A549 (cell line): Measurements from ENCODE around the gene FAM107A. TPM values are rescaled to one million over a fixed set of nuclear protein-coding genes. Genes with fewer than 3 reads are reported as not detected.

Source experiments
- ATAC-seq, 2 experiments: fragments of 200-7000 bp in 1 of 2; fragments of >200 bp in 1 of 2; cut with Nextera tagmentation in 1 of 2; cut with Tn5 transposase in 1 of 2; 3 replicates each; pipeline versions ENCODE4 v1.8.0 to v1.9.1; 2018 to 2020; ENCODE audit warnings: mild to moderate bottlenecking in 1 of 2, moderate library complexity in 1 of 2
- CTCF ChIA-PET: fragments of 300-600 bp; sonication (Branson Sonifier 250); formaldehyde crosslinking; extraction: SDS; loops from one replicate; lab custom pipeline; 2021; ENCODE audit warnings: antibody characterized with exemption, inconsistent platforms; lab: Yijun Ruan, JAX
- POLR2A ChIA-PET: fragments of 350-600 bp; formaldehyde crosslinking; extraction: SDS; loops from one replicate; lab custom pipeline; 2021; ENCODE audit warnings: antibody characterized with exemption, inconsistent platforms; lab: Yijun Ruan, JAX
- DNase-seq, 2 experiments: peaks; one replicate each; pipeline versions ENCODE4 v3.0.0 to v3.0.0-alpha.2; 2011 to 2016; ENCODE audit warnings: low read depth in 1 of 2, low spot score in 1 of 2
- FAIRE-seq: peaks from 2 replicates; lab custom pipeline; 2011; peaks lifted over from hg19 to GRCh38; lab: Jason Lieb, UNC
- H3K27ac ChIP-seq, 2 experiments: fragments of >200 bp; sonication (Bioruptor Twin); formaldehyde crosslinking; 3 replicates each; pipeline ENCODE4 v1.5.1; 2016 to 2017
- H3K4me1 ChIP-seq: fragments of >200 bp; sonication (Bioruptor Twin); formaldehyde crosslinking; 3 replicates; pipeline ENCODE4 v1.6.1; 2016
- H3K4me2 ChIP-seq: fragments of >200 bp; sonication (Bioruptor Twin); formaldehyde crosslinking; 3 replicates; pipeline ENCODE4 v1.6.1; 2016
- H3K4me3 ChIP-seq: fragments of >200 bp; sonication (Bioruptor Twin); formaldehyde crosslinking; 3 replicates; pipeline ENCODE4 v1.5.1; 2016
- H3K9me3 ChIP-seq: fragments of >200 bp; sonication (Bioruptor Twin); formaldehyde crosslinking; 3 replicates; pipeline ENCODE4 v1.6.1; 2016
- ATOH8 ChIP-seq: fragments of 250-450 bp; sonication (Bioruptor Pico); IDR thresholded peaks from 2 replicates; pipeline ENCODE4 v1.5.0; 2020; ENCODE audit warnings: low read depth, mild to moderate bottlenecking, moderate library complexity
- BHLHE40 ChIP-seq: IDR thresholded peaks from 2 replicates; pipeline ENCODE4 v1.6.1; 2012; ENCODE audit warnings: low read depth, low read length, inconsistent platforms
- CBX8 ChIP-seq: fragments of 200-600 bp; sonication (generic); IDR thresholded peaks from 2 replicates; pipeline ENCODE4 v1.6.1; 2016
- CEBPB ChIP-seq, 2 experiments: fragments of >200 bp in 1 of 2; sonication (Bioruptor Twin) in 1 of 2; formaldehyde crosslinking in 1 of 2; IDR thresholded peaks; 2 replicates each; pipeline ENCODE4 v1.6.1; 2012 to 2016
- CHD2 ChIP-seq: fragments of 150-350 bp; IDR thresholded peaks from 2 replicates; pipeline ENCODE4 v1.6.1; 2014; ENCODE audit warnings: low read length; ENCODE audit not compliant: partially characterized antibody
- CTCF ChIP-seq: fragments of >200 bp; sonication (Bioruptor Twin); formaldehyde crosslinking; IDR thresholded peaks from 3 replicates; pipeline ENCODE4 v1.5.1; 2016
- ESRRA ChIP-seq: fragments of 150-350 bp; IDR thresholded peaks from 2 replicates; pipeline ENCODE4 v1.6.1; 2014; ENCODE audit warnings: mild to moderate bottlenecking, low read length, borderline replicate concordance
- GATA3 ChIP-seq: IDR thresholded peaks from 2 replicates; pipeline ENCODE4 v1.6.1; 2012; ENCODE audit warnings: borderline replicate concordance
- HOXA7 ChIP-seq: fragments of 250-450 bp; sonication (Bioruptor Pico); IDR thresholded peaks from 2 replicates; pipeline ENCODE4 v1.5.0; 2020; ENCODE audit warnings: mild to moderate bottlenecking, moderate library complexity
- JUN ChIP-seq, 2 experiments: fragments of >200 bp; sonication (Bioruptor Twin); formaldehyde crosslinking; IDR thresholded peaks; 2 replicates in 1 of 2; 3 replicates in 1 of 2; pipeline ENCODE4 v1.6.1; 2016 to 2017
- JUNB ChIP-seq: fragments of >200 bp; sonication (Bioruptor Twin); formaldehyde crosslinking; IDR thresholded peaks from 2 replicates; pipeline ENCODE4 v1.6.1; 2016
- MYC ChIP-seq: IDR thresholded peaks from 2 replicates; pipeline ENCODE4 v1.6.1; 2012; ENCODE audit warnings: mild to moderate bottlenecking, inconsistent platforms, low read length, improper control_type of control experiment, borderline replicate concordance
- NFE2L2 ChIP-seq: fragments of 150-350 bp; conservative IDR thresholded peaks from 2 replicates; pipeline ENCODE4 v1.6.1; 2014; ENCODE audit warnings: low read length
- POLR2AphosphoS2 ChIP-seq: conservative IDR thresholded peaks from 2 replicates; pipeline ENCODE4 v1.6.1; 2012; ENCODE audit warnings: low read length, improper control_type of control experiment, inconsistent platforms
- RAD21 ChIP-seq, 2 experiments: fragments of >200 bp in 1 of 2; sonication (Bioruptor Twin) in 1 of 2; formaldehyde crosslinking in 1 of 2; IDR thresholded peaks in 1 of 2; conservative IDR thresholded peaks in 1 of 2; 2 replicates in 1 of 2; 3 replicates in 1 of 2; pipeline ENCODE4 v1.6.1; 2012 to 2018; ENCODE audit warnings: inconsistent platforms in 1 of 2
- RARB ChIP-seq: fragments of 250-450 bp; sonication (Bioruptor Pico); IDR thresholded peaks from 2 replicates; pipeline ENCODE4 v1.8.0; 2021; ENCODE audit warnings: mild to moderate bottlenecking, moderate library complexity
- RCOR1 ChIP-seq: fragments of 150-350 bp; IDR thresholded peaks from 2 replicates; pipeline ENCODE4 v1.6.1; 2014; ENCODE audit warnings: antibody characterized with exemption, low read length, low read depth
- SMC3 ChIP-seq: fragments of >200 bp; sonication (Bioruptor Twin); formaldehyde crosslinking; IDR thresholded peaks from 3 replicates; pipeline ENCODE4 v1.6.1; 2018; ENCODE audit warnings: inconsistent platforms
- SREBF2 ChIP-seq: fragments of 450-650 bp; IDR thresholded peaks from 2 replicates; pipeline ENCODE4 v1.6.1; 2014; ENCODE audit warnings: mild to moderate bottlenecking, moderate library complexity
- TP53 ChIP-seq: fragments of 250-450 bp; sonication (Bioruptor Pico); IDR thresholded peaks from 2 replicates; pipeline ENCODE4 v1.5.0; 2021; ENCODE audit warnings: mild to moderate bottlenecking, moderate library complexity
- ZC3H11A ChIP-seq: fragments of 450-650 bp; IDR thresholded peaks from 2 replicates; pipeline ENCODE4 v1.6.1; 2014; ENCODE audit warnings: antibody characterized with exemption, mild to moderate bottlenecking
- ZFP36 ChIP-seq: fragments of 450-650 bp; IDR thresholded peaks from 2 replicates; pipeline ENCODE4 v1.6.1; 2014; ENCODE audit warnings: borderline replicate concordance; ENCODE audit not compliant: partially characterized antibody
- WGBS: methylation state at CpG from one replicate; pipeline ENCODE4 v1.1.6; 2017; ENCODE audit errors: missing lambda C conversion rate; 5-methylcytosine and 5-hydroxymethylcytosine counted together
- polyA plus RNA-seq, 4 experiments: library from polyadenylated mRNA; depleted of rRNA in 3 of 4; stranded (reverse); fragments of >200 nt; fragmentation: RNase III in 1 of 4; extraction: RNeasy Plus Mini Kit Qiagen cat#74134 plus additional on column Dnase treatment in 1 of 4; gene quantifications; 2 replicates in 3 of 4; 3 replicates in 1 of 4; pipeline ENCODE4 v1.2.3, GENCODE V29; 2011 to 2017
- TF ChIP-seq, protein P1 (sequence below): fragments of 450-650 bp; IDR thresholded peaks from 2 replicates; pipeline ENCODE4 v1.6.1; 2014; ENCODE audit warnings: antibody characterized with exemption

The FAM107A gene
- polyA plus RNA-seq, 2 of the 4 experiments (the other 2 are of a cell fraction), result 0.04 TPM; not detected in 1

DNA sequence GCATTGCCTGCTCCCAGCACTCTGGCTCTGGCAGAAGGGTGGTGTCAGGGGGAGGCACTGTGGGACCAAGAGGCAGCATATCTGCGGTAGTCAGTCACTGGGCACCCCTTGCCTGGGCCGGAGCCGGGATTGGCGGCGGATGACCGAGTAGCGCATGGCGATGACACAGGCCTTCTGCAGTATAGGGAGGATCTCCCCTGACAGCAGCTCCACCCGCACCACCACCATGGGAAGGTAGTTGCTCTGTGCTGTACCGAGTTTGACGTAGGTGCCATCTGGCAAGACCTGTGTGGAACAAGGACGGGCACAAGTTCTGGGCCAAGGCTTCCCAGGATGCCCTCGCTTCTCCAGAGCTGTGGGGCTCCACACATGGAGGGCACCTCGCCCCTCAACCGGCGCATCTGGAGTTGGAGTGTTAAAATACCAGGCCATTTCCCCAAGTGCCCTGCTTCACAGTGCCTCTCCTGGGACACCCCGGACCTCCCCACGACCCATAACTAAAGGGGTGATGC, 46.8 kb downstream of the FAM107A start:
- Histone ChIP-seq H3K9me3 (no peaks in the 10 kb centered on the region), H3K4me1 (peaks cover 52% of the 10 kb centered on the region), H3K4me2 (no peak overlapping the region), H3K4me3 (no peak overlapping the region), H3K27ac (peak overlapping the region in 1 of 2 experiments; percentile 77; a peak in 3 of 6 replicates)
- no peak for DNase-seq
- ChIA-PET CTCF (interaction anchor here (1.0 to 2.4 kb wide), 6 partner anchors 8 to 115 kb away, joined by 3 to 10 read pairs (median 8); no protein-coding TSS in a partner anchor), POLR2A (no interaction called here)
- 87% methylated on average over 18 of the region's 18 CpGs for WGBS
- ATAC-seq, result no peak
- FAIRE-seq, result no peak
- TF ChIP-seq POLR2AphosphoS2 (no peak), CHD2 (no peak), RCOR1 (no peak), HOXA7 (CRISPR knock-in tag) (no peak), NFE2L2 (no peak), BHLHE40 (no peak), ZC3H11A (no peak), JUN (IDR thresholded peaks at IDR 0.05) (no peak), RARB (CRISPR knock-in tag) (no peak), CEBPB (IDR thresholded peaks at IDR 0.05) (no peak), CBX8 (no peak), TP53 (no peak), ATOH8 (CRISPR knock-in tag) (no peak), GATA3 (no peak), SREBF2 (no peak), ZFP36 (no peak), MYC (no peak), RAD21 (conservative IDR thresholded peaks at IDR 0.05 in 1 of 2, IDR thresholded peaks at IDR 0.05 in 1 of 2) (no peak), ESRRA (no peak)
- TF ChIP-seq, protein P1, sequence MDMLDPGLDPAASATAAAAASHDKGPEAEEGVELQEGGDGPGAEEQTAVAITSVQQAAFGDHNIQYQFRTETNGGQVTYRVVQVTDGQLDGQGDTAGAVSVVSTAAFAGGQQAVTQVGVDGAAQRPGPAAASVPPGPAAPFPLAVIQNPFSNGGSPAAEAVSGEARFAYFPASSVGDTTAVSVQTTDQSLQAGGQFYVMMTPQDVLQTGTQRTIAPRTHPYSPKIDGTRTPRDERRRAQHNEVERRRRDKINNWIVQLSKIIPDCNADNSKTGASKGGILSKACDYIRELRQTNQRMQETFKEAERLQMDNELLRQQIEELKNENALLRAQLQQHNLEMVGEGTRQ, result no peak

DNA sequence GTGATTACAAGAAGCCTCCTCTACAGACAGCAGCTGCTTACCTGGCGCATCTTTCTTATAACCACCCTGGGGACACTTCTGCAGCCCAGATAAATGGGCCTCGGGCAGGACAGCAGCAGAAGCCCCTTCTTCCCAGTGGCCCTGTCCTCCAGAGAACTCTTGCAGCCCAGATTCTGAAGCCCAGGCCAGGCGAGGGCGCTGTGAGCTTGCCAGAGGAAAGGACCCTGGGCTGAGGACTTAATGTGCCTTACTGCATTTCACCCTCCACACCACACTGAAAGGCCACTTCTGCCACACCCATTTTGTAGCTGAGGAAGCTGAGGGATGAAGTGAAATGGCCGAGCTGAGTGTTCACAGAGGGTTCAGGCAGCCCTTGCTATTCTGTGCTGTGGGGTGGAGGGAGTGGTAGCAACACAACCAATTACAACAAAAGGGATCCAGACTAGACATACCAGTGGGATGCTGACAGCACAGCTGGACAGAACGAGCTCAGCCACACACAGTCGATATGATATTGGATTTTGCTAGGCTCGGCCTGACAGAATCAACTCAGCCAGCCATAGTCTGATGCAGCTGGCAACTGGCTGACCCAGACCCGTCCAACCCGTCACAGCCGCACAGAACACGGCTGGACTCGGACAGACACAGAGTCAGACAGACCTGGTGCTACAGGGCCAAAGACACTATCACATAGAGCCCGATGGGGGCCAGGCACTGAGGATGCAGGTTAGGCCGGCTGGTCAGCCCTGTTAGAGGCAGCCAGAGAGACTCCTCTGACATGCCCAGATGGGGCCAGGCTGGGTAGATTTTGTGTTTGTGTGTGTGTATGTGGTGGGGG, 47.5 kb downstream of the FAM107A start:
- FAIRE-seq (no peak), DNase-seq (peak in 1 of 2 experiments; percentile 60), ATAC-seq (peak in 1 of 2 experiments; percentile 72; a peak in 3 of 6 replicates)
- Histone ChIP-seq H3K27ac (peak overlapping the region in 1 of 2 experiments; percentile 77; a peak in 3 of 6 replicates), H3K9me3 (no peaks in the 10 kb centered on the region), H3K4me3 (no peak overlapping the region), H3K4me2 (no peak overlapping the region), H3K4me1 (peaks cover 48% of the 10 kb centered on the region)
- TF ChIP-seq CTCF, result peak; percentile 43
- TF ChIP-seq SMC3, result 0 out of 3 replicates have a peak, but pooled peaks have one; percentile 20
- peak; percentile 30 to 48; a peak in 4 of 5 replicates for TF ChIP-seq RAD21 (conservative IDR thresholded peaks at IDR 0.05 in 1 of 2, IDR thresholded peaks at IDR 0.05 in 1 of 2)
- no peak for TF ChIP-seq JUNB
- ChIA-PET POLR2A (no interaction called here), CTCF (interaction anchor here (0.6 to 2.4 kb wide), 6 partner anchors 9 to 104 kb away, joined by 3 to 10 read pairs (median 5); partner anchors contain the start of gene KCTD6)
- 63% methylated on average over 8 of the region's 15 CpGs for WGBS
